Progenitor cell of endocrine pancreas (in vitro differentiated cells): ENCODE data around the gene F8. TPM values are rescaled to one million over a fixed set of nuclear protein-coding genes. Genes with fewer than 3 reads are reported as not detected.

Source experiments
- DNase-seq: peaks from one replicate; pipeline ENCODE4 v3.0.0; 2021; ENCODE audit warnings: low spot score; ENCODE audit not compliant: unreplicated experiment
- H3K27ac Mint-ChIP-seq: 2 replicates; pipeline ENCODE4 v1.8.0; 2021; ENCODE audit warnings: mild to moderate bottlenecking, moderate library complexity, mixed read lengths
- H3K27me3 Mint-ChIP-seq: 2 replicates; pipeline ENCODE4 v1.8.0; 2021; ENCODE audit warnings: mixed read lengths
- H3K36me3 Mint-ChIP-seq: 2 replicates; pipeline ENCODE4 v1.8.0; 2022; ENCODE audit warnings: mixed read lengths; ENCODE audit not compliant: insufficient read depth
- H3K4me1 Mint-ChIP-seq: 2 replicates; pipeline ENCODE4 v1.8.0; 2021; ENCODE audit warnings: low read depth, mixed read lengths
- H3K4me3 Mint-ChIP-seq: 2 replicates; pipeline ENCODE4 v1.8.0; 2021; ENCODE audit warnings: low read depth, mild to moderate bottlenecking, moderate library complexity, mixed read lengths
- H3K9me3 Mint-ChIP-seq: 2 replicates; pipeline ENCODE4 v1.8.0; 2021; ENCODE audit warnings: low read depth, mixed read lengths
- CTCF ChIP-seq: fragments of 200-600 bp; sonication (generic); IDR thresholded peaks from one replicate; pipeline ENCODE4 v1.5.0; 2021; ENCODE audit warnings: antibody characterized with exemption, mild to moderate bottlenecking; ENCODE audit not compliant: unreplicated experiment
- total RNA-seq: library from RNA; stranded (reverse); gene quantifications from 2 replicates; pipeline ENCODE4 v1.2.1, GENCODE V29; 2021

Gene F8
- total RNA-seq, 1 donor from 2014 or later, result 3.4 TPM

DNA sequence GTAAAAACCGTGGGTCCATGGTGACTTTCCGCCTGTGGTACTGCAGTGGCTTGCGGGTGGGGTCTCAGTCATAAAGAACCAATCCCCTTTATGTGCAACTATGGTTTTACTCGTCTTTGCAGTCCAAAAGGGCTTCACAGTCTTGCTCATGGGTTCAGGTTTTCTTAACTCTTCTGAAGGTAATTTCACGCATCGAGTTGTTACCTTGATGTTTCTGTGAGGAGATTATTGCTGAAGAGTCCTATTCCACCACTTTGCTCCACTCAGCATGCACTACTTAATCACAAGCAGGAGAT lies 41.5 kb downstream of the F8 start:
- no peaks in the 10 kb centered on the region for H3K36me3 Mint-ChIP-seq
- H3K27ac Mint-ChIP-seq, result no peak overlapping the region
- no peaks in the 10 kb centered on the region for H3K4me1 Mint-ChIP-seq

DNA sequence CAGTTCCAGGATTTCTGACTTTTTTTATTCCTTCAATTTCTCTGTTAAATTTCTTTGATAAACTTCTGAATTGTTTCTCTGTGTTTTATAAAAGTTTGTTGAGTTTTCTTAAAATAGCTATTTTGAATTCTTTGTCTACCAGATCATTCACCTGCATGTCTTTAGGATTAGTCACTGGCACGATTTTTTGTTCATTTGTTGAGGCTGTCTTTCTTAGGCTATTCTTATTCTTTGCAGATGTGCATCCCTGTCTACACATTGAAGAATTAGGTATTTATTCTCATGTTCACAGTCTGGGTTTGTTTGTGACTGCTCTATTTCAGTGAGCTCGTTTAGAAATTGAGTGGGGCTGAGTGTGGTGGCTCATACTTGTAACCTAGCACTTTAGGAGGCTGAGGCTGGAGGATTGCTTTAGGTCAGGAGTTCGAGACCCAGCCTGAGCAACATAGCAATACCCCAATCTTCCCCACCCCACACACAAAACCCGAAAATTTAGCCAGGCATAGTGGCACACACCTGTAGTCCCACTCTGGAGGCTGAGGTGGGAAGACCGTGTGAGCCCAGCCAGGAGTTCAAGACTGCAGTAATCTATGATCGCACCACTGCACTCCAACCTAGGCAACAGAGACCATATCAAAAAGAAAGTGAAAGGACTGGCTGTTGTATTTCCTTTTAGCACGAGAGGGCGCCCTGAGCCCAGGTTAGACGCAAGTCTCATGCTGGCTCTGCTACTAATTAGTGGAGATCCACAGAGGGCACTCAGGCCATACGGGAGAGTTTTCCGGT lies 42.0 kb downstream of the F8 start:
- peak; percentile 69 for TF ChIP-seq CTCF
- no peak overlapping the region for H3K4me3 Mint-ChIP-seq
- H3K27ac Mint-ChIP-seq, result no peak overlapping the region
- peaks cover 18% of the 10 kb centered on the region for H3K9me3 Mint-ChIP-seq
- H3K36me3 Mint-ChIP-seq, result no peaks in the 10 kb centered on the region
- no peaks in the 10 kb centered on the region for H3K4me1 Mint-ChIP-seq
- no peaks in the 10 kb centered on the region for H3K27me3 Mint-ChIP-seq
- peak; percentile 39 for DNase-seq

More for the DNA sequence above, 41.5 kb downstream of the F8 start:
- no peak for TF ChIP-seq CTCF
- Mint-ChIP-seq H3K27me3 (no peaks in the 10 kb centered on the region), H3K4me3 (no peak overlapping the region), H3K9me3 (peaks cover 20% of the 10 kb centered on the region)
- no peak for DNase-seq

DNA sequence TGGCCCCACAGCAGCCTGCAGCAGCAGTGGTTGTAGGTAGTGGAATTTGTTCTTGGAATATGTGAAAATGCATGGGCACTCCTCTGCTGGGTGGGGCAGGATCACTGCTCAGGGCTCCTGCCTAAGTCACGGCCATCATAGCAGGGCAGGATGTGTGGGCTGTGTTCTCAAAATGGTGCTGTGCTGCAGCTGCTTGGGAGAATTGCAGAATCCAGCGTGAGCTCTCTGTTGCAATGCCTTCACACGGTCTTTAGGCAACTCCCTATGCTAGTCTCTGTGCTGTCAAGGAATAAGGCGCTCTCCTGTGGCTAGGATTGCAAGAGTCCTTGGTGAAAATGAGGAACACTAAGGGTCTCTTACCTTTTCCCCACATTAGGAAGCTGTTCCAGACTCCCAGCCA lies 42.9 kb downstream of the F8 start:
- Mint-ChIP-seq H3K27me3 (no peaks in the 10 kb centered on the region), H3K4me3 (no peak overlapping the region), H3K9me3 (peaks cover 24% of the 10 kb centered on the region), H3K4me1 (no peaks in the 10 kb centered on the region), H3K27ac (no peak overlapping the region), H3K36me3 (no peaks in the 10 kb centered on the region)
- no peak for TF ChIP-seq CTCF
- no peak for DNase-seq

GRCh38 chrX:154968353-154968752 lies 54.2 kb downstream of the F8 start:
- H3K9me3 Mint-ChIP-seq, result peaks cover 29% of the 10 kb centered on the region

DNA sequence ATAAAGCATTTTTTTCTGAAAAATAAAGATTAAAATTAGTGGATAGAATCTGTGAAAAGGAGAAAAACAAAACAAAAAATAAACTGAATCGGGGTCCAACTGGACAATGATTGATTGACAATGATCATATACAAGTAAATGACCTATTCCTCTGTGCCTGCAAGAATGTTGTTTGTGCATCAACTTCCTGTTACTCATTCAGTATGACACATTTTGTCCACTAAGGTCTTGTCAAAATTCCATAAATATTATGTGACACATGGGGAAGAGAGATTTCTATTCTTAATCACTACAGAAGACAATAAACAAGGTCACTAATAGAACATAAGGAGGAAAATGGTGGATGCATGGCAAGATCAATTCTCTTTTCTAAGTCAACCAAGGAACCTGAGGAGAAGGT lies 54.9 kb downstream of the F8 start:
- H3K36me3 Mint-ChIP-seq, result no peaks in the 10 kb centered on the region
- H3K4me1 Mint-ChIP-seq, result no peaks in the 10 kb centered on the region
- TF ChIP-seq CTCF, result no peak
- H3K9me3 Mint-ChIP-seq, result peaks cover 31% of the 10 kb centered on the region
- no peak for DNase-seq
- no peak overlapping the region for H3K27ac Mint-ChIP-seq
- H3K4me3 Mint-ChIP-seq, result no peak overlapping the region
- H3K27me3 Mint-ChIP-seq, result no peaks in the 10 kb centered on the region

More at GRCh38 chrX:154968353-154968752, 54.2 kb downstream of the F8 start:
- Mint-ChIP-seq H3K36me3 (no peaks in the 10 kb centered on the region), H3K27ac (no peak overlapping the region), H3K4me1 (no peaks in the 10 kb centered on the region), H3K4me3 (no peak overlapping the region), H3K27me3 (no peaks in the 10 kb centered on the region)
- no peak for DNase-seq
- TF ChIP-seq CTCF, result no peak
